ENCODE results near the gene AFAP1L2.

AFAP1L2 gene

GRCh38 chr10:114271075-114271778 lies 133.1 kb downstream of the AFAP1L2 start:
- no peak for DNase-seq (ENCODE audit: low read depth)

DNA sequence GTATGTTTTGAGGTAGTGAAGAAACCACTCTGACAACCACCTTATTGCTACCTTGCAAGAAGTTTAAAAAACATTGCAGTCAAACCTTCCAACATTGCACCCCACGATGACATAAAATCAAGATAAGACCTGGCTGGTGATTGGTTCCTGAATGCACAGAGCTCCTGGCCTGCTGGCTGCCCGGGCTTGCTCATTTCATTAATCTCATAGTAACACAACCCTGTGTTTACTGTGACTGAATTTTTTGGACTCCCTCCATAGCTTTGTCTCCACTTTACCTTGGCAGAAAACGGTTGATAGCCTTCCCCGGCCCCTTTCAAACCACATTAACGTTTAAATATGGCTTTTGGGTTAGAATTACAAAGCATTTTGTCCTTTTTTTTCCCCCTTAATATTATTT lies 137.8 kb downstream of the AFAP1L2 start:
- no peak for DNase-seq (ENCODE audit: low read depth)

- no peak for DNase-seq (ENCODE audit: low read depth)
Observed at GRCh38 chr10:114265392-114266053, 138.8 kb downstream of the AFAP1L2 start.

- no peak for DNase-seq (ENCODE audit: low read depth)
Observed at GRCh38 chr10:114262496-114262895, 141.8 kb downstream of the AFAP1L2 start.

GRCh38 chr10:114261076-114261475 lies 143.2 kb downstream of the AFAP1L2 start:
- DNase-seq (ENCODE audit: low read depth) = no peak

- DNase-seq (ENCODE audit: low read depth) = no peak
Observed at GRCh38 chr10:114260366-114260765, 143.9 kb downstream of the AFAP1L2 start.

GRCh38 chr10:114259824-114260223 lies 144.5 kb downstream of the AFAP1L2 start:
- DNase-seq (ENCODE audit: low read depth) = no peak

DNA sequence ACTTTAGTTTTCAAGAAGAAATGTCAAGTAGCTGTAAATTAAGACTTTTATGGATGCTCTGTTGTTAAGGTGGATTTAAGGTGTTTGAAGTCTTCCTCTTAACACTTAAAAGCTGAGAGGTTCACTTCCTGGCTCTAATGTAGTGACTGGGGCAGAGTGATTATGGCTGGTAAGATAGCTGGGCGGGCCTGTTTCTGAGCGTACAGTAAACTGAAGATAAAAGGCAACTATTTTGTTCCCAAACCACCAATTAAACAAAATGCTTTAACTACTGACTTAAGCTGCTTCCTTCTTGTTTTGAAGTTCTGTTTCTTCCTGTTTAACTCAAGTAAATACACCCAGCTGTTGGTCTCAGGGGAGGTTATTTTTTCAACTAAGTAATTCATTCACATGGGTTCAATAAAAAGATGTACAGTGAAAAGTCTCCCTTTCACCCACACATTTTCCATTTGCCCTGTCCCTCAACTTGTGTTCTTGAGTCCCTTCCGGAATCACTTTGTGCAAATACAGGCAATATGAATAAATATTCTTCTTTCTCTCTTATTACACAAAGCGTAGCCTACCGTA lies 145.9 kb downstream of the AFAP1L2 start:
- no peak for DNase-seq (ENCODE audit: low read depth)

DNA sequence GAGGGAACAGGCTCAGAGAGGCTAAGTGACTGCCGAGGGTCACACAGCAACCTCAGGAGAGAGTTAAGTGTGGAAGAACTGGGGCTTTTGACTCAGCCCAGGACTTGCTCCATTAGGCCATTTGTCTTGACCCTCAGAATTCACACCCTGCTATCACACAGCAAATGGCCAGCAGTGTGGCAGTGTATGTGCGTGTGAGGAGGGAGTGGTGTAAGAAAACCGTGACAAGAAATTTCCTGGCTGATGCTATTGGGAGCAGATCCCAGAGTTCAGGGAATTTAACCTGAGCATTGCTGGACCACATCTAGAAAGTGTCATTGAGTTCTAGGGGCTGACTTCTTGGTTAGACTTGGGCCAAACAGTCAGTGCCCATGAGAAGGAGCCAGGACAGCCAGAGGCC lies 146.8 kb downstream of the AFAP1L2 start:
- no peak for DNase-seq (ENCODE audit: low read depth)

GRCh38 chr10:114256822-114257221 lies 147.5 kb downstream of the AFAP1L2 start:
- DNase-seq (ENCODE audit: low read depth) = no peak

DNA sequence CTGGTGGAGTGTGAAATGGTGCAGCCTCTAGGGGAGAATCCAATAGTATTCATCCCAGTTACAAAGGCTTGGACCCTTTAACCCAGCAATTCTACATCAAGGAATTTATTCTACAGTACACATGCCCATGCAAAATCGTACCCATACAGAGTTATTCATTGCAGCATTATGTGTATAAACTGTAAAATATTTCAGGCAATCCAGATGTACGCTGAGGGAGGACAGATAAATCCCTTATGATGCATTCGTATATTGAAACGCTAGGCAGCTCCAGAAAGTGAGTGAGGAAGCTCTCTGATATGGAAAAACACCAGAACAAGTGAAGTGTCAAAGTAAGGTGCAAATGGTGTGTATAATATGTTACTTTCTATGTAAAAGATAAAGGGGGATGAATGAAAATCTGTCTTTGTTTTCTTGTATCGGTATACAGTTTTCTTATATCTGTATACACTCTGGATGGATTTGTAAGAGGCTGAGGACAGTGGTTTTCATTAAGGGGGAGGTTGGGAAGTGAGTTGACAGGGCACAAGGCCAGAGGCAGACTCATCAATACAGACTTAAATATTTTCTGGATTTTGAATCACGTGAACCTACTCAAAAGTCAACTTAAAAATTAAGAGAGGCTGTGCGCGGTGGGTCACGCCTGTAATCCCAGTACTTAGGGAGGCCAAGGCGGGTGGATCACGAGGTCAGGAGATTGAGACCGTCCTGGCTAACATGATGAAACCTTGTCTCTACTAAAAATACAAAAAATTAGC lies 148.1 kb downstream of the AFAP1L2 start:
- no peak for DNase-seq (ENCODE audit: low read depth)

DNA sequence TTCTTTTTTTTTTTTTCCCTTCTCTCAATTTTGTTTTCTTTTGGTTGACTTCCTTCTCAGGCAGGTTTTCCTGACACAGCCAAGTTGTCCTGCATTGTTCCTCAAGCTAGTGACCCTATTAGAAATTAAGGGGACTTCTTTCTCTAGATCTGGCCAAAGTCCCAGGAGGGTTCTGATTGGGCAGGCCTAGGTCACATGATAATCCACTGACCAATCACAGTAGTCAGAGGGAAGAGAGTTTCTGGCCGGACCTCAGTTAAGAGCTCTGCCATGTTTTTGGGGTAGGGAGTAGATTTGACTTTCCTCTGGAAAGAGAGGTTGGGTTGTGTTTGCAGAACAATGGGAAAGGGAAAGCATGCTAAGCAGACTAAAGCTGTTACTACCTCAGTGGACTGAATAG lies 149.1 kb downstream of the AFAP1L2 start:
- DNase-seq (ENCODE audit: low read depth) = no peak

- DNase-seq (ENCODE audit: low read depth) = no peak
Observed at GRCh38 chr10:114252883-114253282, 151.4 kb downstream of the AFAP1L2 start.

GRCh38 chr10:114252092-114252491 lies 152.2 kb downstream of the AFAP1L2 start:
- no peak for DNase-seq (ENCODE audit: low read depth)

DNA sequence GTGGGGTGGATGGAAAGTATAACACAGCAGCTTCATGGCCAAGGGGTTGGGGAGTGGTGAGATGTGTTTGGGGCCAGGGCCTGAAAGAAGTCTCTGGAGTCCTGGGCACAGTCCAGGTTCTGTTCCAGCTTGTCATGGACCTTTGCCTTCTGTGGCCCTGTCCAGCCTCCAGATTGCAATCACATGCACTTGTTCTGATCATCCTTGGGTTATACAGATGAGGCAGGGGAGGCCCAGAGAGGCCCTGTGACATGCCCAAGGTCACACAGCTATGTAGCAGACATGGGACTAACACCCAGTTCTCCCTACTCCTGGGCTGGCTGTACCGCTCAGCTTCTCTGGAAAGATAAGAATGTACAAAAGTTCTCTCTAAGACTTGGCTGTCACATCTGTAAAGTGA lies 153.6 kb downstream of the AFAP1L2 start:
- no peak for DNase-seq (ENCODE audit: low read depth)

DNA sequence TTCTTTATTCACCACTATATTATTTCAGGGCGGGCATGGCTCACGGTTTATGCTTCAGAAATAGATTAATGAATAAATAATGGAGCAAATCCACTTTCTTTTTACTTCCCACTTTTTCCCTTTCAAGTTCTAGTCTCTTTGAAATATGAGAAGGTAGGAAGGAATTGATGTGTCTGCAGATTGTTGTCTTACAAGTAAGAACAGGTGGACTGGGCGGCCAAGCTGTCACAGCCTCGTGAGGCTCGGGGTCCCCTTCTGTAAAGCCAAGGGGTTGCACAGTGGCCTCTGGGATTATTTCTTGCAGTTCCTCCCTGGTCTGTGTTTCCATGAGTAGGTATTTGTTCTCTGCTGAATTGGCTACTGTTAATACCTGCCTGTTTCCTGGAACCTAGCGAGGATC lies 154.1 kb downstream of the AFAP1L2 start:
- no peak for DNase-seq (ENCODE audit: low read depth)

- DNase-seq (ENCODE audit: low read depth) = no peak
Observed at GRCh38 chr10:114246679-114247305, 157.5 kb downstream of the AFAP1L2 start.

- no peak for DNase-seq (ENCODE audit: low read depth)
Observed at GRCh38 chr10:114245121-114245791, 159.0 kb downstream of the AFAP1L2 start.

All from T-helper 22 cell (primary cell).